ENCODE measurements around the gene CPSF2. TPM values are rescaled to one million over a fixed set of nuclear protein-coding genes. Genes with fewer than 3 reads are reported as not detected.

CPSF2 gene
- total and polyA plus RNA-seq, 2 of the 13 experiments (the other 11 are each of a cell fraction or from before 2014, with no cell fraction given) = 14.3 to 67.9 TPM

DNA sequence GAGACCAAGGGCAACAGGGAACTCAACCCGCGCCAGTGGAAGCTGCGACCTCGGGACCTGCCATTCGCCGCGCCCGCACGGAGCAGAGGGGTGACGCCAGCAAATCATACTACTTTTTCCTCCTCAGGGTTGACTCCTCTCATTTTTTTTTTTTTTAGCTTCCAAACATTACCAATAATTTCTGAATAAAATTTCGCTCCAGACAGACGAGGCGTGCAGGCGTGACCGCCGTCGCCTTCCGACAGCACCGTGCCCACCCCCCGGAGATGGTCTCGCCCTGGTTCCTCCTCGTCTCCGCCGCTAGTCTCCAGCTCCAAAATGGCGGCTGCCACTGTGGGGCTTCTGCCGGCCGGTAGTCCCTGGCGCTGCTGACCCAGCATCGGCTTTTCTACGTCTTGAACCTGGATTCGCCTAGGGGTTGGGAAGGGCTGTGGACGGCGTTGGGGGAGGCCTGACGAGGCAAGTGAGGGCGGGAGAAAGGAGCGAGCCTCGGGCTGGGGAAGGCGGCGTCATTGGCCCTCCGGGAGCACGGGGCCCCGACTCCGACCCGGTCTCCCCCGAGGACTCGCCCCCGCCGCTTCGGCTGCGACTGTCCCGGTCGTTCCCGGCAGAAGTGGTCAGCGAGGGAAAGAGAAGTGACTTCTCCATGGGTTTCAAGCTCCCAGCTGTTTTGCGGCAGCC is at the start of gene CPSF2, which contains the start of gene NDUFB1 (continued):
- TF ChIP-seq POLR2AphosphoS5 (IDR thresholded peaks at IDR 0.05; ENCODE audit: low read depth, low read length) (peak; percentile 61; the same call in 1 of the 2 replicates), ZNF841 (CRISPR knock-in tag; IDR thresholded peaks at IDR 0.05; ENCODE audit: borderline replicate concordance) (no peak), ZNF615 (CRISPR knock-in tag; IDR thresholded peaks at IDR 0.05; ENCODE audit: borderline replicate concordance) (no peak), MXI1 (IDR thresholded peaks at IDR 0.05; ENCODE audit: borderline replicate concordance, low read depth, low read length) (no peak; the same call in 2 of the 3 replicates), FOXP1 (IDR thresholded peaks at IDR 0.05) (no peak), FOXP1 (CRISPR knock-in tag; IDR thresholded peaks at IDR 0.05) (no peak), CHD4 (IDR thresholded peaks at IDR 0.05; ENCODE audit: borderline replicate concordance, low read length) (no peak), GFI1 (CRISPR knock-in tag; IDR thresholded peaks at IDR 0.05; ENCODE audit: borderline replicate concordance) (no peak), ZIK1 (CRISPR knock-in tag; IDR thresholded peaks at IDR 0.05; ENCODE audit: borderline replicate concordance, low read depth) (no peak), ZFY (CRISPR knock-in tag; IDR thresholded peaks at IDR 0.05) (peak; percentile 79), ZNF431 (CRISPR knock-in tag; IDR thresholded peaks at IDR 0.05; ENCODE audit: borderline replicate concordance, low read depth) (no peak), ELF3 (CRISPR knock-in tag; IDR thresholded peaks at IDR 0.05) (peak; percentile 24; the same call in 1 of the 2 replicates), KAT8 (CRISPR knock-in tag; IDR thresholded peaks at IDR 0.05) (peak; percentile 79; the same call in 1 of the 2 replicates), ZSCAN22 (CRISPR knock-in tag; IDR thresholded peaks at IDR 0.05) (no peak), LCORL (IDR thresholded peaks at IDR 0.05) (no peak), LCORL (CRISPR knock-in tag; IDR thresholded peaks at IDR 0.05) (no peak; the same call in none of the 2 replicates), TCF7L2 (IDR thresholded peaks at IDR 0.05; ENCODE audit: low read depth, low read length) (no peak), ZNF343 (CRISPR knock-in tag; IDR thresholded peaks at IDR 0.05) (peak; percentile 70; the same call in 1 of the 2 replicates), ZBTB38 (CRISPR knock-in tag; IDR thresholded peaks at IDR 0.05) (no peak)
- TF ChIP-seq, protein P1, sequence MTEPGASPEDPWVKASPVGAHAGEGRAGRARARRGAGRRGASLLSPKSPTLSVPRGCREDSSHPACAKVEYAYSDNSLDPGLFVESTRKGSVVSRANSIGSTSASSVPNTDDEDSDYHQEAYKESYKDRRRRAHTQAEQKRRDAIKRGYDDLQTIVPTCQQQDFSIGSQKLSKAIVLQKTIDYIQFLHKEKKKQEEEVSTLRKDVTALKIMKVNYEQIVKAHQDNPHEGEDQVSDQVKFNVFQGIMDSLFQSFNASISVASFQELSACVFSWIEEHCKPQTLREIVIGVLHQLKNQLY (CRISPR knock-in tag; IDR thresholded peaks at IDR 0.05) = no peak
- TF ChIP-seq, protein P2, sequence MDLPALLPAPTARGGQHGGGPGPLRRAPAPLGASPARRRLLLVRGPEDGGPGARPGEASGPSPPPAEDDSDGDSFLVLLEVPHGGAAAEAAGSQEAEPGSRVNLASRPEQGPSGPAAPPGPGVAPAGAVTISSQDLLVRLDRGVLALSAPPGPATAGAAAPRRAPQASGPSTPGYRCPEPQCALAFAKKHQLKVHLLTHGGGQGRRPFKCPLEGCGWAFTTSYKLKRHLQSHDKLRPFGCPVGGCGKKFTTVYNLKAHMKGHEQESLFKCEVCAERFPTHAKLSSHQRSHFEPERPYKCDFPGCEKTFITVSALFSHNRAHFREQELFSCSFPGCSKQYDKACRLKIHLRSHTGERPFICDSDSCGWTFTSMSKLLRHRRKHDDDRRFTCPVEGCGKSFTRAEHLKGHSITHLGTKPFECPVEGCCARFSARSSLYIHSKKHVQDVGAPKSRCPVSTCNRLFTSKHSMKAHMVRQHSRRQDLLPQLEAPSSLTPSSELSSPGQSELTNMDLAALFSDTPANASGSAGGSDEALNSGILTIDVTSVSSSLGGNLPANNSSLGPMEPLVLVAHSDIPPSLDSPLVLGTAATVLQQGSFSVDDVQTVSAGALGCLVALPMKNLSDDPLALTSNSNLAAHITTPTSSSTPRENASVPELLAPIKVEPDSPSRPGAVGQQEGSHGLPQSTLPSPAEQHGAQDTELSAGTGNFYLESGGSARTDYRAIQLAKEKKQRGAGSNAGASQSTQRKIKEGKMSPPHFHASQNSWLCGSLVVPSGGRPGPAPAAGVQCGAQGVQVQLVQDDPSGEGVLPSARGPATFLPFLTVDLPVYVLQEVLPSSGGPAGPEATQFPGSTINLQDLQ (CRISPR knock-in tag; IDR thresholded peaks at IDR 0.05) = no peak
- TF ChIP-seq, protein P3, sequence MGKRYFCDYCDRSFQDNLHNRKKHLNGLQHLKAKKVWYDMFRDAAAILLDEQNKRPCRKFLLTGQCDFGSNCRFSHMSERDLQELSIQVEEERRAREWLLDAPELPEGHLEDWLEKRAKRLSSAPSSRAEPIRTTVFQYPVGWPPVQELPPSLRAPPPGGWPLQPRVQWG (CRISPR knock-in tag; IDR thresholded peaks at IDR 0.05; ENCODE audit: borderline replicate concordance, low read depth) = no peak
- TF ChIP-seq, protein P4, sequence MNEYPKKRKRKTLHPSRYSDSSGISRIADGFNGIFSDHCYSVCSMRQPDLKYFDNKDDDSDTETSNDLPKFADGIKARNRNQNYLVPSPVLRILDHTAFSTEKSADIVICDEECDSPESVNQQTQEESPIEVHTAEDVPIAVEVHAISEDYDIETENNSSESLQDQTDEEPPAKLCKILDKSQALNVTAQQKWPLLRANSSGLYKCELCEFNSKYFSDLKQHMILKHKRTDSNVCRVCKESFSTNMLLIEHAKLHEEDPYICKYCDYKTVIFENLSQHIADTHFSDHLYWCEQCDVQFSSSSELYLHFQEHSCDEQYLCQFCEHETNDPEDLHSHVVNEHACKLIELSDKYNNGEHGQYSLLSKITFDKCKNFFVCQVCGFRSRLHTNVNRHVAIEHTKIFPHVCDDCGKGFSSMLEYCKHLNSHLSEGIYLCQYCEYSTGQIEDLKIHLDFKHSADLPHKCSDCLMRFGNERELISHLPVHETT (CRISPR knock-in tag; conservative IDR thresholded peaks at IDR 0.05) = no peak; the same call in 1 of the 2 replicates
- TF ChIP-seq, protein P5, sequence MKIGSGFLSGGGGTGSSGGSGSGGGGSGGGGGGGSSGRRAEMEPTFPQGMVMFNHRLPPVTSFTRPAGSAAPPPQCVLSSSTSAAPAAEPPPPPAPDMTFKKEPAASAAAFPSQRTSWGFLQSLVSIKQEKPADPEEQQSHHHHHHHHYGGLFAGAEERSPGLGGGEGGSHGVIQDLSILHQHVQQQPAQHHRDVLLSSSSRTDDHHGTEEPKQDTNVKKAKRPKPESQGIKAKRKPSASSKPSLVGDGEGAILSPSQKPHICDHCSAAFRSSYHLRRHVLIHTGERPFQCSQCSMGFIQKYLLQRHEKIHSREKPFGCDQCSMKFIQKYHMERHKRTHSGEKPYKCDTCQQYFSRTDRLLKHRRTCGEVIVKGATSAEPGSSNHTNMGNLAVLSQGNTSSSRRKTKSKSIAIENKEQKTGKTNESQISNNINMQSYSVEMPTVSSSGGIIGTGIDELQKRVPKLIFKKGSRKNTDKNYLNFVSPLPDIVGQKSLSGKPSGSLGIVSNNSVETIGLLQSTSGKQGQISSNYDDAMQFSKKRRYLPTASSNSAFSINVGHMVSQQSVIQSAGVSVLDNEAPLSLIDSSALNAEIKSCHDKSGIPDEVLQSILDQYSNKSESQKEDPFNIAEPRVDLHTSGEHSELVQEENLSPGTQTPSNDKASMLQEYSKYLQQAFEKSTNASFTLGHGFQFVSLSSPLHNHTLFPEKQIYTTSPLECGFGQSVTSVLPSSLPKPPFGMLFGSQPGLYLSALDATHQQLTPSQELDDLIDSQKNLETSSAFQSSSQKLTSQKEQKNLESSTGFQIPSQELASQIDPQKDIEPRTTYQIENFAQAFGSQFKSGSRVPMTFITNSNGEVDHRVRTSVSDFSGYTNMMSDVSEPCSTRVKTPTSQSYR (CRISPR knock-in tag; IDR thresholded peaks at IDR 0.05; ENCODE audit: borderline replicate concordance) = no peak
